HL-60 (cell line): Measurements from ENCODE around the gene ZBTB24.
"Not testable (repeated sequence)": the region's sequence is repeated elsewhere in the genome, so short reads cannot be mapped to it uniquely, and the experiment has no call there.

Experiments used
- DNase-seq, 2 experiments: peaks; one replicate each; pipeline ENCODE4 v3.0.0-alpha.2; 2010 to 2020; ENCODE audit warnings: low read depth in 1 of 2, low spot score in 1 of 2
- H3K27ac ChIP-seq: fragments of 250-450 bp; sonication (Bioruptor Pico); replicated peaks from 2 replicates; pipeline ENCODE4 v1.5.1; 2020; ENCODE audit warnings: mild to moderate bottlenecking, moderate library complexity
- H3K27me3 ChIP-seq: fragments of 250-450 bp; sonication (Bioruptor Pico); 2 replicates; pipeline ENCODE4 v1.5.1; 2021; ENCODE audit warnings: mild to moderate bottlenecking, moderate library complexity; ENCODE audit not compliant: insufficient read depth, poor library complexity, severe bottlenecking
- H3K4me3 ChIP-seq: replicated peaks from 2 replicates; pipeline ENCODE4 v1.5.1; 2011; ENCODE audit warnings: mild to moderate bottlenecking, control low read depth, low read length; ENCODE audit not compliant: insufficient read depth
- CTCF ChIP-seq: IDR thresholded peaks from one replicate; pipeline ENCODE4 v1.5.1; 2011; ENCODE audit warnings: low read length, control low read depth, inconsistent platforms; ENCODE audit not compliant: insufficient read depth
- GABPA ChIP-seq: IDR thresholded peaks from 2 replicates; pipeline ENCODE4 v1.6.1; 2012; ENCODE audit warnings: low read depth
- POLR2AphosphoS5 ChIP-seq: IDR thresholded peaks from 2 replicates; pipeline ENCODE4 v1.6.1; 2012; ENCODE audit warnings: low read depth
- REST ChIP-seq: IDR thresholded peaks from 2 replicates; pipeline ENCODE4 v1.6.1; 2012; ENCODE audit warnings: low read depth; ENCODE audit not compliant: insufficient replicate concordance
- SPI1 ChIP-seq: IDR thresholded peaks from 2 replicates; pipeline ENCODE4 v1.6.1; 2012; ENCODE audit warnings: low read depth, mild to moderate bottlenecking, borderline replicate concordance

ZBTB24 gene

GRCh38 chr6:109521080-109521479, 38.1 kb upstream of the ZBTB24 start:
- no peaks in the 10 kb centered on the region for H3K27me3 ChIP-seq
- TF ChIP-seq REST (no peak), GABPA (no peak), SPI1 (no peak), POLR2AphosphoS5 (no peak), CTCF (no peak)
- no peak for DNase-seq
- H3K4me3 ChIP-seq = no peak overlapping the region
- peak overlapping the region; percentile 22; the same call in 1 of the 2 replicates for H3K27ac ChIP-seq

GRCh38 chr6:109519647-109520046, 36.6 kb upstream of the ZBTB24 start:
- H3K4me3 ChIP-seq, DNase-seq, H3K27ac ChIP-seq, H3K27me3 ChIP-seq: not testable (repeated sequence)

- no peaks in the 10 kb centered on the region for H3K27me3 ChIP-seq
- no peak for DNase-seq
- no peak overlapping the region for H3K4me3 ChIP-seq
- H3K27ac ChIP-seq = no peak overlapping the region
- TF ChIP-seq POLR2AphosphoS5 (no peak), CTCF (no peak), GABPA (no peak), SPI1 (no peak), REST (no peak)
These were observed 33.9 kb upstream of the ZBTB24 start for GRCh38 chr6:109516929-109517328.

GRCh38 chr6:109515781-109516409, 32.9 kb upstream of the ZBTB24 start:
- Histone ChIP-seq H3K4me3 (no peak overlapping the region), H3K27ac (no peak overlapping the region), H3K27me3 (no peaks in the 10 kb centered on the region)
- DNase-seq = no peak
- no peak for TF ChIP-seq SPI1
- no peak for TF ChIP-seq GABPA
- TF ChIP-seq POLR2AphosphoS5 = no peak
- no peak for TF ChIP-seq CTCF
